HAP-1 (cell line): Measurements from ENCODE around the gene DOK7.
A peak's percentile ranks its signal among the peaks of the same experiment; 100 is the strongest.

Experiments used
- DNase-seq, 2 experiments: peaks; one replicate each; pipeline ENCODE4 v3.0.0-alpha.2; 2016 to 2020; ENCODE audit warnings: low spot score in 2 of 2
- H3K27me3 ChIP-seq: fragments of 250-450 bp; sonication (Bioruptor Pico); 2 replicates; pipeline ENCODE4 v1.5.1; 2020; ENCODE audit warnings: low read depth, mild to moderate bottlenecking, moderate library complexity
- H3K36me3 ChIP-seq: fragments of 250-450 bp; sonication (Bioruptor Pico); replicated peaks from 2 replicates; pipeline ENCODE4 v1.5.1; 2020; ENCODE audit warnings: mild to moderate bottlenecking
- H3K4me1 ChIP-seq: fragments of 250-450 bp; sonication (Bioruptor Pico); 2 replicates; pipeline ENCODE4 v1.5.1; 2020; ENCODE audit warnings: mild to moderate bottlenecking
- H3K4me3 ChIP-seq: fragments of 250-450 bp; sonication (Bioruptor Pico); 2 replicates; pipeline ENCODE4 v1.5.1; 2020; ENCODE audit warnings: mild to moderate bottlenecking, moderate library complexity
- H3K9me3 ChIP-seq: fragments of 250-450 bp; sonication (Bioruptor Pico); 2 replicates; pipeline ENCODE4 v1.5.1; 2020; ENCODE audit warnings: mild to moderate bottlenecking, moderate library complexity
- in situ Hi-C: fragments of 300-500 bp; cut with MboI; formaldehyde crosslinking; loops from 3 replicates; pipeline ENCODE4 v1.14.3; 2020; ENCODE audit warnings: low sequenced_read_pairs, inconsistent platforms, mixed read lengths

The DOK7 gene

GRCh38 chr4:3516061-3516835 lies 53.1 kb downstream of the DOK7 start:
- in situ Hi-C loops = no loop called here
- no peak for DNase-seq
- H3K36me3 ChIP-seq = peaks cover 59% of the 10 kb centered on the region
- H3K4me1 ChIP-seq = no peaks in the 10 kb centered on the region
- H3K4me3 ChIP-seq = no peak overlapping the region
- no peaks in the 10 kb centered on the region for H3K9me3 ChIP-seq
- H3K27me3 ChIP-seq = no peaks in the 10 kb centered on the region

- peaks cover 67% of the 10 kb centered on the region for H3K36me3 ChIP-seq
- no peaks in the 10 kb centered on the region for H3K9me3 ChIP-seq
- H3K4me1 ChIP-seq = no peaks in the 10 kb centered on the region
- in situ Hi-C loops = no loop called here
- H3K27me3 ChIP-seq = no peaks in the 10 kb centered on the region
- no peak overlapping the region for H3K4me3 ChIP-seq
- no peak for DNase-seq
Measured at GRCh38 chr4:3516836-3517730, 54.0 kb downstream of the DOK7 start.

GRCh38 chr4:3517731-3518510 lies 54.8 kb downstream of the DOK7 start:
- in situ Hi-C loops = no loop called here
- no peaks in the 10 kb centered on the region for H3K4me1 ChIP-seq
- no peak overlapping the region for H3K4me3 ChIP-seq
- no peaks in the 10 kb centered on the region for H3K27me3 ChIP-seq
- no peaks in the 10 kb centered on the region for H3K9me3 ChIP-seq
- DNase-seq = peak in 1 of 2 experiments; percentile 4
- peaks cover 67% of the 10 kb centered on the region for H3K36me3 ChIP-seq

GRCh38 chr4:3518511-3518880 lies 55.4 kb downstream of the DOK7 start:
- Histone ChIP-seq H3K36me3 (peaks cover 66% of the 10 kb centered on the region), H3K9me3 (no peaks in the 10 kb centered on the region), H3K4me3 (no peak overlapping the region), H3K4me1 (no peaks in the 10 kb centered on the region), H3K27me3 (no peaks in the 10 kb centered on the region)
- in situ Hi-C loops = no loop called here
- peak in 1 of 2 experiments; percentile 5 for DNase-seq

GRCh38 chr4:3518941-3519340 lies 55.8 kb downstream of the DOK7 start:
- in situ Hi-C loops = no loop called here
- H3K4me1 ChIP-seq = no peaks in the 10 kb centered on the region
- no peaks in the 10 kb centered on the region for H3K9me3 ChIP-seq
- no peaks in the 10 kb centered on the region for H3K27me3 ChIP-seq
- peaks cover 65% of the 10 kb centered on the region for H3K36me3 ChIP-seq
- H3K4me3 ChIP-seq = no peak overlapping the region
- no peak for DNase-seq

- Histone ChIP-seq H3K36me3 (peaks cover 64% of the 10 kb centered on the region), H3K9me3 (no peaks in the 10 kb centered on the region), H3K27me3 (no peaks in the 10 kb centered on the region), H3K4me3 (no peak overlapping the region), H3K4me1 (no peaks in the 10 kb centered on the region)
- no peak for DNase-seq
- in situ Hi-C loops = no loop called here
Measured at GRCh38 chr4:3519468-3520264, 56.6 kb downstream of the DOK7 start.

GRCh38 chr4:3520276-3520675 lies 57.2 kb downstream of the DOK7 start:
- Histone ChIP-seq H3K4me3 (no peak overlapping the region), H3K9me3 (no peaks in the 10 kb centered on the region), H3K27me3 (no peaks in the 10 kb centered on the region), H3K4me1 (no peaks in the 10 kb centered on the region), H3K36me3 (peaks cover 61% of the 10 kb centered on the region)
- no peak for DNase-seq
- in situ Hi-C loops = no loop called here

GRCh38 chr4:3520796-3521600 lies 57.9 kb downstream of the DOK7 start:
- Histone ChIP-seq H3K4me1 (no peaks in the 10 kb centered on the region), H3K27me3 (no peaks in the 10 kb centered on the region), H3K36me3 (peaks cover 57% of the 10 kb centered on the region), H3K4me3 (no peak overlapping the region), H3K9me3 (no peaks in the 10 kb centered on the region)
- no peak for DNase-seq
- in situ Hi-C loops = no loop called here

- Histone ChIP-seq H3K36me3 (peaks cover 50% of the 10 kb centered on the region), H3K27me3 (no peaks in the 10 kb centered on the region)
Measured at GRCh38 chr4:3521621-3522325, 58.7 kb downstream of the DOK7 start.

GRCh38 chr4:3522326-3522640 lies 59.2 kb downstream of the DOK7 start:
- Histone ChIP-seq H3K9me3 (no peaks in the 10 kb centered on the region), H3K27me3 (no peaks in the 10 kb centered on the region), H3K36me3 (peaks cover 46% of the 10 kb centered on the region), H3K4me3 (no peak overlapping the region), H3K4me1 (no peaks in the 10 kb centered on the region)
- DNase-seq = no peak
- in situ Hi-C loops = no loop called here

More at GRCh38 chr4:3521621-3522325, 58.7 kb downstream of the DOK7 start:
- no peak for DNase-seq
- no peak overlapping the region for H3K4me3 ChIP-seq
- H3K4me1 ChIP-seq = no peaks in the 10 kb centered on the region
- in situ Hi-C loops = no loop called here
- H3K9me3 ChIP-seq = no peaks in the 10 kb centered on the region

GRCh38 chr4:3522651-3523050 lies 59.5 kb downstream of the DOK7 start:
- no peak for DNase-seq

GRCh38 chr4:3523146-3523627 lies 60.1 kb downstream of the DOK7 start:
- Histone ChIP-seq H3K4me1 (no peaks in the 10 kb centered on the region), H3K27me3 (no peaks in the 10 kb centered on the region), H3K36me3 (peaks cover 39% of the 10 kb centered on the region), H3K9me3 (no peaks in the 10 kb centered on the region), H3K4me3 (no peak overlapping the region)
- no peak for DNase-seq
- in situ Hi-C loops = no loop called here

More at GRCh38 chr4:3522651-3523050, 59.5 kb downstream of the DOK7 start:
- Histone ChIP-seq H3K4me1 (no peaks in the 10 kb centered on the region), H3K4me3 (no peak overlapping the region), H3K9me3 (no peaks in the 10 kb centered on the region), H3K36me3 (peaks cover 44% of the 10 kb centered on the region), H3K27me3 (no peaks in the 10 kb centered on the region)
- in situ Hi-C loops = no loop called here
